HG03135 (cell line): ENCODE results near the gene OTOP2.
"Not testable (repeated sequence)": the region's sequence is repeated elsewhere in the genome, so short reads cannot be mapped to it uniquely, and the experiment has no call there.

Source experiments
- ATAC-seq: cut with Tn5 transposase; IDR thresholded peaks from one replicate; pipeline ENCODE4 v1.9.1; 2021; ENCODE audit warnings: mild to moderate bottlenecking, moderate library complexity; ENCODE audit not compliant: unreplicated experiment

Gene OTOP2

GRCh38 chr17:74951680-74952421 is 27.8 kb downstream of the OTOP2 start:
- no peak for ATAC-seq

- ATAC-seq, result no peak
These were observed 28.5 kb downstream of the OTOP2 start for GRCh38 chr17:74952431-74953133.

GRCh38 chr17:74953134-74953687 is 29.1 kb downstream of the OTOP2 start:
- no peak for ATAC-seq

GRCh38 chr17:74954115-74954514 is 30.0 kb downstream of the OTOP2 start:
- no peak for ATAC-seq

GRCh38 chr17:74954665-74955421 is 30.8 kb downstream of the OTOP2 start:
- ATAC-seq, result no peak

- no peak for ATAC-seq
These were observed 32.0 kb downstream of the OTOP2 start for GRCh38 chr17:74956093-74956492.

- ATAC-seq, result no peak
These were observed 34.1 kb downstream of the OTOP2 start for GRCh38 chr17:74957935-74958740.

GRCh38 chr17:74959826-74960515 is 35.9 kb downstream of the OTOP2 start:
- ATAC-seq, result no peak

GRCh38 chr17:74960570-74961342 is 36.7 kb downstream of the OTOP2 start:
- no peak for ATAC-seq

- ATAC-seq, result no peak
These were observed 37.7 kb downstream of the OTOP2 start for GRCh38 chr17:74961657-74962350.

GRCh38 chr17:74962622-74963394 is 38.7 kb downstream of the OTOP2 start:
- no peak for ATAC-seq

GRCh38 chr17:74963656-74964055 is 39.6 kb downstream of the OTOP2 start:
- ATAC-seq, result no peak

GRCh38 chr17:74964246-74964761 is 40.2 kb downstream of the OTOP2 start:
- ATAC-seq, result no peak

GRCh38 chr17:74964988-74965622 is 41.0 kb downstream of the OTOP2 start:
- no peak for ATAC-seq

- ATAC-seq, result no peak
These were observed 44.3 kb downstream of the OTOP2 start for GRCh38 chr17:74968361-74968780.

- ATAC-seq, result not testable (repeated sequence)
These were observed 45.4 kb downstream of the OTOP2 start for GRCh38 chr17:74969501-74969900.

GRCh38 chr17:74970395-74970794 is 46.3 kb downstream of the OTOP2 start:
- ATAC-seq, result no peak
